Activated CD8-positive, alpha-beta memory T cell treated with anti-CD3 and anti-CD28 coated beads for 4 hours (primary cell): Measurements from ENCODE around the gene TPGS2.
"Not testable (repeated sequence)": the region's sequence is repeated elsewhere in the genome, so short reads cannot be mapped to it uniquely, and the experiment has no call there.

Experiments
- DNase-seq, 2 donors: peaks; one replicate each; pipeline ENCODE4 v3.0.0-alpha.2; 2020; ENCODE audit warnings: low read depth in 2 of 2

TPGS2 gene

DNA sequence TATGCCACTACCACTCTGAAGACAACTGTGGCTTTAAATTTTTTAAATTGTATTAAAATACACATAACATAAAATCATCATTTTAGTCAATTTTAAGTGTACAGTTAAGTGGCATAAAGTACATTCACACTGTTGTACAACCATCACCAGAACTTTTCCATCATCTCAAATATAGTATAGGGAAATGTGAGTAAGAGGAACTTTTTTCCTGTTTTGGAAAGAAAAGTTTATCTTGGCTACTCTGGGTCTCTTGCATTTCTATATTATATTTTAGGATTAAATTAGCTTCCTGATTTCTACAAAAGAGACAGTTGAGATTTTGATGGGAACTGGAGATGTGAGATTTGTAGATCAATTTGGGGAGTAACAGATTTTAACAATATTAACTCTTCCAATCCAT is 3.3 kb downstream of the TPGS2 start:
- no peak for DNase-seq

DNA sequence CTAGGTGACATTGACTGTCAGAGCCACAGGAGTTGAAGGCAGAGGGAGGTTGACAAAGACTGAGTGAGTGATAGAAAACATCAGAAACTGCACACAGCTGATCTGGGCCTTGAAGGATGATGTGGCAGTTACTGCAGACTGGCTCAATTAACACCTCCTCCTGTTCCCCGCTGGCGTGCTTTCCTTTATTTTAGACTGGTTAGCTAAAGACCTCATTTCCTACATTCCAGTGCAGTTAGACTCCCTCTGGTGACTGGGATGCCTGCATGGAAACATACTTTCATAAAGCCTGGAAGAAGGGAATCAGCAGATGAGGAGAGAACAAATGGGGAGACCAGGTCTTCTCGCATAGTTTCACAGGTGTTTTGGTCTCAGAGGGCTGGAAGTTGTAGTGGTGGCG is 7.1 kb downstream of the TPGS2 start:
- no peak for DNase-seq

DNA sequence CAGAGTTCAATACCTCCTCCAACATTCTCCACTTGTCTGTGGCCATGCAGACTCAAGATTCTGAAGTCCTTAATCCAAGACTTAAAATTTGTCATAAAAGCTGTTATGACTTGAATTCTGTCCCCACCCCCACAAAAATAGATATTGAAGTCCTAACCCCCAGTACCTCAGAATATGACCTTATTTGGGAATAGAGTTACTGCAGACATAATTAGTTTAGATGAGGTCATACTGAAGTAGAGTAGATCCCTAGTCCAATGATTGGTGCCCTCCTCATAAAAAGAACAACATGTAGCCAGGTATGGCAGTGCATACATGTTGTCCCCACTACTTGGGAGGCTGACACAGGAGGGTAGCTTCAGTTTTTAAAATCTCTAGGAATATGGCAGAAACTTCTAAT is 9.2 kb downstream of the TPGS2 start:
- no peak for DNase-seq

DNA sequence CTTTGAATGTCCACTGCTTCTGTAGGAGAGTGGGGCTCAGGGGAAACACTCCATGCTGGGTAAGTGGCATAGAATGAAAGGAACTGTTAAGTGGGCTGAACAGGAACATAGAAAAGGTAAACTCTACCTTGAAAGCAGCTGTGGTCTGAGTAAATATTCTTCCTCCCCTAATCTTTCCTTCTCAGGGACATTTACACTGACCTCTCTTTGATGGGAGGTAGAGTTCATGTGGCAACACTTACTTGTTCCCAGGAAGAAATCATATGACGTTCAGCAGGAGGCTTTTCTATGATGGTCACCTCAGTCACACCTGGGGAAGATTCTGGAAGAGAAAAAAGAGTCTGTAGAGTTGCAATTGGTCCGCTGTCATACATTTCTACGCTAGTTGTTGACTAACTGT is 10.2 kb downstream of the TPGS2 start:
- no peak for DNase-seq

DNA sequence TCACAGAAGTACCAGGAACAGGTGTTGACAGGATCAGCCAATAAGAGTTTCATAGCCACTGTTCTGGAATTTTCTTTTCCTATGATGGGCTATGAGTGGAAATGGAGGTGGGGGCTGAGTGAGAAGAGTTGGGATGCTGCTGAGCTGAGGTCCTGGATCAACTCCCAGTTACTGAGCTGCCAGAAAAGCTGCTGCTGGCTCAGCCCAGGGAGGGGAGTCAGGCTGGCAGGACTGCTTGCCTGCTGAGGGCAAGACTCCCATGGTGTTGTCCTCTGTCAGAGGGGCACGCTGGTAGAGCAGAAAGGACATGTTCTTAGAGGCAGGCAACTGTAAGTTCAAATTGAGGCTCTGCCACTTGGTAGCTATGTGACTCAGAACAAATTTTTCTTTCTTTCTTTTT is 11.8 kb downstream of the TPGS2 start:
- DNase-seq = no peak

DNA sequence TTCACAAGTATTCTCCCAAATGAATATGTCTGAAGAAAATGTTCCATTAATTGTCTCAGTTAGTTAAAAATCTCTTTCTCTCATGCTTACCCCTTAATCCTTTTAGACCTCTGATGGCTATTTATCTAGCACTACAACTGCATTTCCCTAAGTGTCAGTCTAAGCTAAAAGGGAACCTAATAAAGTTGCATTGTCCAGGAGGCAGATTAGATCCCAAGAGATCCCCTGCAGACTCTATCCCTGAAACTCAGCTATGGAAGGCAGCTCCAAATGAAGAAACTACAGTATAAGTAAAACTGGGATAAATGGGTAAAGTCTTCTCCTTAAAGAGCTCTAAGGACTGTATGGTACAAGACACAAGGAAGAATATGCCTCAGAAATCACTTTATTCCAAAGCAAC is 12.7 kb downstream of the TPGS2 start:
- not testable (repeated sequence) for DNase-seq

DNA sequence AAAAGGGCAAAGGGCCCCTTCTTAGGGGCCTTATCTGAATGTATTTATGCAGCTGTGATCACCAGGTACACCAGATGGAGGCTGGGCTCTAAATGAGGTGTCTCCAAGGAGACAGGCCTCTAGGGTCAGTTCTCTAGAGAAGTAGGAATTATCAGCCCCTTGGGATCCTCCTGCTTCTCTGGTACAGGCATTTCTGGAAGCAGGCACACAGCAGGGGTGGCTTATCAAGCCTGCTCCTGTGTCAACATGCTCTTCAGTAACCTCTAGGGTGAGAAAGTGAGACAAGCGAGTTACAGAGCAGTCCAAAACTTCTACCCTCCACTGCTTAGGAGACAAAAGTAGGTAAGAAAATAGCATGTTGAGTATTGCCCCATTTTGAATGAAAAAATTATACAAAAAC is 13.8 kb downstream of the TPGS2 start:
- DNase-seq = no peak

DNA sequence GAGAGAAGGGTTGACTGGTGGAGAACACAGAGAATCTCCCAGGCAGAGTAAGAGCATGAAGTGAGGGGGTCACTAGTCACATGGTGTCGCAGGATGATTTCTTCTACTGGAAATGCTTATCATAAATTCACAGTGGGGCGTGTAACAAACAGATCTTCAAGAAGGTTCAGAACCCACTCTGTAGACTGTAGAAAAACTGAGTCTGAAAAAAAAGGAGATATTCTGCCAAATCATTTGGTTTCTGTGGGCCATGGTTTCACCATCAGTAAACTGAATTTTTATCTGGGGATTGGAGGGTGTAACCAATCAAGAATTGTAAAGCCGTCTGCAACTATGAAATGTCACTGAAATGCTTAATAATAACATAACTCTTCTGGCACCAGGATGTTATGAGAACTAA is 15.0 kb downstream of the TPGS2 start:
- DNase-seq = no peak

DNA sequence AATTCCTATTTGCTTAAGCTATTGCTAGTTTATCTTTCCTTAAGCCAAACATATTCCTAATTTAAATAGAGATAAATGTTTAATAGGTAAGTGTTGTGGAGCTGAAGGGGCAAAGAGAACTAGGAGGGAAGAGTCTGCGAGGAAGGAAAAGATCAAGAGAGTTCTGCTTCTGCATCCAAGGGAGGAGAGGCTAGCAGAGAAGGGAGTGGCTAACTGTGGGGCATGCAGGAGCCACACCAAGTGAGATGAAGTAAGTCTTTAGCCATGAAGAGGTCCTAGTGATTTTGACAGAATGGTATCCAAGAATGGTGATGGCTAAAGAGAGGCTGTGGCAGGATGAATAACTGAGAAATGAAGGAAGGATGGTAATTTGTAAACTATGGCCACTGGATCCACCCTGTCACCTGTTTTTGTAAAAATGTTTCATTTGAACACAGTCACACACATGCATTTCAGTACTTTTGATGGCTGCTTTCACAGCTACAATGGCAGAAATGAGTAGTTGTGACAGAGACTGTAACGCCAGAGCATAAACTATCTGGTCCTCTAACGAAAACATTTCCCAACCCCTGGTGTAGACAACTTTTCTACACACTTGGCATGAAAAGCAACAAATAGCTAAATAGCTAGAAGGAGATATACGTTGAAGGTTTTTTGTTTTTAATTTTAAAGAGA is 15.6 kb downstream of the TPGS2 start:
- no peak for DNase-seq

DNA sequence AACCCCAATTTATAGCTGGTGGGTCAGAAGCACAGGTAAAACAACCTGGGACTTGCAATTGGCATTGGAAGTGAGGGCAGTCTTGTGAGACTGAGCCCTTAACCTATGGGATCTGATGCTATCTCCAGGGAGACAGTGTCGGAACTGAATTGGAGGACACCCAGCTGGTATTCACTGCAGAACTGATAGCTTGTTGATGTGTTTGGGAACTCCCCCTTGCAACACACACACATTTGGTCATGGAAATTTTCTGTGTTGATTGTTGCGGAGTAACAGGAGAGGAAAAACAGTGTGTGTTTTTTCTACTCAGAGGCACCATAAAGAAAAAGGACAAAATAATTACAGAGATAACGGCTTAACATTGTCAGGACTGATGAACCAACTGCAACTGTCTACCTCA is 16.1 kb downstream of the TPGS2 start:
- no peak for DNase-seq

DNA sequence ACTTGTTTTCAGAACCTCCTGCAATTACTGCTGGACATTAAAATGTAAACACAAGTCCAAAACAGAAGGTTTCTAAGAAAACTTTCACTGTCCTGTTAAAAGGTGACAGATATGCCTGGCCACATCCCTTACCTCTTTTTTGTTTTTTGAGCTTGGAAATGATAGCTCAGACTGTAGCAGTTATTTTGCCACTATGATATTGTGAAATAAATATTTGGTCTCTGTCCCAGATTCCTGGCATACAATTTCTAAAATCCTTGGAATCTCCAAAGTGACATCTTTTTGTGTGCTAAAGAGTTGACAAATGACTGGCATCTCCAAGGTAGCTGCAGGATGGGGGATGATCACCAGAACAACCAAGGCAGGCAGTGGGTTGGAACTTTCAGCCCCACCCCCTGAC is 16.8 kb downstream of the TPGS2 start:
- DNase-seq = no peak

DNA sequence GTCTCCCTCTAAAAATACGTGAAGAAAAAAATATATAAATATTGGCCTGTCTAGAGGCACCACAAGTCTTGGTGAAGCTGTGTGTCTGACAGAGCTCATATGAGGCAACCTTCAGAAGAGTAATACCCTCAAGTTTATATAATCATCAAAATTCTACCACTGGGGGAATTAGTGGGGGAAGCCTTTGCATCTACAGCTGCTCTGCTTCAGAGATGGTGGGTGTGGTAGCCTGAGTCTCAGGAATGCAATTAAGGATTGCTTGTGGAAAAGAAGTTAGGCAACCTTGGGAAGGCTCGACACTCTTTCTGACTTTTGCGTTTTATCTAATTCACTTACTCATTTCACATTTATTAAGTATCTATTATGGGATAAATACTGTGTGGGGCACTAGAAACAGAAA is 17.4 kb downstream of the TPGS2 start:
- no peak for DNase-seq

DNA sequence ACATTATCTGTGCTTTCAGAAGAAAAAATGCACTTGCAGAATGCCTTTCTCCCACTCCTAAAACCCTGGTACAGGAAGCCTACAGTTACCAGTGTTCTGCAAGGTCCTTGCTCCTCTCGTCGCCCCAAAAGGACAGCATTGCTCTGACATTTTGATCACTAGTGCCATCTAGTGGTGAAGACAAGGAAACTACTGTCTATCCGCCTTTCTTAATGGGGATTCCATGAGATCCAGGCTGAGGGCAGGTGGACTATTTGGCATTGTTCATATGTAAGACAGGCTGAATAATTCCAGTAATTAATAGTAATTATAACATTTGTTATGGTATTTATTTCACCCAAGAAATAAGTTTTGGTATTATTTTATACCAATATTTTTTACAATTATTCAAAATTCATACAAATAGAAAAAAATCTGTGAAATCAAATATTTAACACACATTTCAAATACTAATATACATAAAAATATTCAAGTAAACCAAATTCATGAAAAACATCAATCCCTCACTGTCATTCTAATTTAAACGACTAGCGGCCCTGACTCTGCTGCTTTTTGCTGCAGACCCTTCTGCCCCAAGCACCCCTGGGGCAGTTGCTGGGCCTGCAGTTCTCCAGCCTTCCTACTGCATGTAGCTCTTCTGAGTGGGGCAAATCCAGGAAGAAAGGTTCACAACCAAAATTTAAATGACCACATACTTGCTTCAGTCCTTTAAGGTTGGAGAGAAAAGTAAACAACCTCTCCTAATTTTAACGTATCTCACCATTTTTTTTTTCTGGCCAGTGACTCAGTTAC is 19.0 kb downstream of the TPGS2 start:
- DNase-seq = no peak

DNA sequence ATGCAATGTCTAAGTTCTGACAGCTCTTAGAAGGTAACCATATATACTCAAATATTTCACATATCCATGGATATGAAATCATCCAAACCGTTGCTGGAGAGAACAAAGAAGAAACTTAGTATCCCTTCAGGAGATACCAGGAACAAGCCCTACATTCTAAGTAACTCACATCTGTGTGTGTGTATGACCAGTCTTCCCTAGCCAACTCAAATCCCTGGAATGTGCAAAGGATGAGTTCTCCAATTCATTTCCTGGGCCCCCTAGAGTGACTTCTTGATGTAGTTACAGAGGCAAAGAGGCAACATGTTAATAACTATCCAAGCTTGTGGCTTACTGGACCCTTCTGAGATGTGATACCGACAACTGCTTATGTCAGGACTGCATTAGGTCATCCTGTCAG is 20.1 kb downstream of the TPGS2 start:
- DNase-seq = no peak

DNA sequence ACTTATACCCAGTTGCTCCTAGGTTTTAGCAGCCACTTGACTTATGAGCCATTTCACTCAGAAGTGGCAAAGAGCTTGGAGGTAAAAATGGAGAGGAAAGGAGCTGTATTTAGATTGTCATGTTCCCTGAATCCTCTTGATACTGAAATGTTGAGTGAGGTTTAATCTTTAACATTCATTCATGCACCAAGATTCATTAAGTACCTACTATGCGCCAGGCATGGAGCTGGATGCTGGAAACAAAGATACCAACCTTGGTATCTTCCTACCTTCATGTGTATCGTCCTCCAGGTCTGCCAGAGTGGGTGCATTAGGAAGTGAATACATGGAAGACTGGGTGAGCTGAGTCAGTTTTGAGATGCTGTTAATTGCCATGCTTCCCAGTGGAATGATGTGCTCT is 23.7 kb downstream of the TPGS2 start:
- DNase-seq = no peak

DNA sequence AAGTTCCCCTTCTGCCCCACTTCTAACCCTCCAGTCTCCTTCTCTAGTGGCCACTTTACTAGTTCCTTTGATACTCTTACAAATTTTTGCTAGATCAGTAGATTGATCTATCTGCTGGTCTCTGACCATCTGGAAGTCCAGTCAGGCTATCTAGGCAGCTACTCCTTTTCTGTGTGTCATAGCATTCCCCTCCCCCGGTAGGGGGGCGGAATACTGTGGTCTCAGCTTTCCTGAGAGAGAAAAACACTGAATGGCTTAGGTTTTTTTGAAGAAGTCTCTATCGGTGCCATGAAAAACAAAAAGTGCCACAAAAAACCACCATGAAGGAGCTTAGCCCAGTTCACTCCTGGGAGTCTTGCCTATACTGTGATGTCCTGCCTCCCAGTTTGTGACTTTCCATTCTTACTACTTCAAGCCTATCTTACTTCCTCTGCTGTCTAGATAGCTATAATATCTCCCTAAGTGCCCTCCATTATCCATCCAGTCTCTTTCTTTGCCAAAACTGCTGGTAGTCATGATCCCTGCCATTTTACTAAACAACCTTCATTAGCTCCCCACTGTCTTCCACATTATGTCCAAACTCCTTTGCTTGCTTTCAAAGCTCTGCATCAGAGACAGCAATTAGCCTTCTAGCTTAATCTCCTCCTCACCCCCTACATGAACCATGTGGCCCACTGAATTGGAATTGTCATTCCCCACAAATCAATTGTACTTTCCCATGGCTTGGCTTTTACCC is 29.9 kb downstream of the TPGS2 start:
- DNase-seq = no peak

DNA sequence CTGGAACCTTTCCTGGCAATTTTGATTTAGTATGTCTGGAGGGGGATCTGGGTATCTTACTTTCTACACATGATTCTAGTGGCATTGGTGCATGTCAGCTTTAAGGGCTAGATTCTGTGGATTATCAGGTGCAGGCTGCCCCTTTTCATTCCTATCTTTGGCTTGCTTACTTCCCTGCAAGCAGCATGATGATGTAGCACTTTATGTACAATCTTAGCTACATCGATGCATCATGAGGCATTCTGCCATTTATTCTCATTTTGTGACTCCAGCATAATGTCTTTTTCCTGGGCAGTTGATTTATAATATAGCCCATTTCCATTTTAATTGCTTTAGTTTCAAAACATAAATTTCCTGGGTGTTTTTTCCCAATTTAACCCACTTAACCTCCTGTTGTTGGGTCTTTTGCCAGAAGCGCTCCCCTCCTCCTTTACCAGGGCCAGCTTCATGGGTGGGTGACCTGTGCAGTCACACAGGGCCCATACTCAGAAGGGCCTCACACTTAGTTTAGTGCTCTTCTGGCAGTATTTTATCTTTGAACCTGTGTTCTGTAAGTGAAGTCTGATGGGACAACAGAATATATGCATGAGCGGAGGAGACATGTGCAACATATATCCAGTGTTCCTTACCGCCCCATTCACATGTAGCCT is 36.0 kb downstream of the TPGS2 start:
- no peak for DNase-seq

DNA sequence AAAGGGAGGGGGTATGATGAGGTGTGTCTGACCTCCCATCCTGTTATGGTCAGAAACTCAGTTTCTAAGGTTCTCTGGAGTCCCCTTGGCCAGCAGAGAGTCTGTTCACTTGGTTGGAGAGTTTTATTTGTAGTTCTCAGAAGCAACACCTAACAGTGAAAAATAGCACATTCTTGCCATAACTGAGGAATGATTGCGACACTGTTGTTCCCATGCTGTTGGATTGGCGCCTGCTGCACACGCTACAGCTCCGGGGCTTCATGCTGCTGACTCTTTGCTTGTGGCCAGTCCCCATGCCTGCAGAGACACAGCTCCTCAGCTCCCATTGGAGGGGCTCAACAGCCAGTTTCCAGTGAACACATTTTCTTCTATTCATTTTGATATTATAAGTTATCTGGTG is 42.1 kb downstream of the TPGS2 start:
- DNase-seq = no peak

DNA sequence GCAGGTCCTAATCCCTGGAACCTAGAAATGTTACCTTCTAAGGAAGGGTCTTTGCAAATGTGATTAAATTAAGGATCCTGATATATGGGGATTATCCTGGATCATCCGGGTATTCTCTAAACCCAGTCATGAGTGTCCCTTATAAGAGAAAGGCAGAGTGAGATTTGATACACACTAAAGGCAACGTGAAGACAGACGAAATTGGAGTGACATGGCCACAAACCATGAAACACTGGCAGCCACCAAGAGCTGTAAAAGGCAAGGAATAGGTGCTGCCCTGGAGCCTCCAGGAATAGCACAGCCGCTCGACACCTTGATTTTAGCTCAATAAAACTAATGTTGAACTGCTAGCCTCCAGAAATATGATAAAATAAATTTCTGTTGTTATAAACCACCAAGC is 45.0 kb downstream of the TPGS2 start:
- DNase-seq = no peak

DNA sequence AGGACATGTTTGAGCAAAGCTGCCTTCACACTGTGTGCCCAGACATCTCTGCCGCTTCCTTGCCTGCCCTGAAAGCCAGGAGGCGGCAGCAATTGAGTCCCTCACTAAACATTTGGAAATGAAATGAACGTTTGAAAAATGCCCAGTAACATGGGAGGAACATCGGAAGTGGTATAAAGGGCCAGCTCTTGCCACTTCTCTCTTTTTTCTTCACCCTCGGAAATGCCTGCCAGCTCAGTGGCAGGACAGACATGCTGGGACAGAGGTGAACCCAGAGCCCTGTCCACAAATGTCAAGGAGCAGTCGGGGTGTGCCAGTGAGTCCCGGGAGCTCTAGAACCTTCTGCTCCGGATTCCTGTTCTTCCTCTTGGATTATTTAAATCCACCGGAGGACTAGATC is 46.1 kb downstream of the TPGS2 start:
- no peak for DNase-seq

DNA sequence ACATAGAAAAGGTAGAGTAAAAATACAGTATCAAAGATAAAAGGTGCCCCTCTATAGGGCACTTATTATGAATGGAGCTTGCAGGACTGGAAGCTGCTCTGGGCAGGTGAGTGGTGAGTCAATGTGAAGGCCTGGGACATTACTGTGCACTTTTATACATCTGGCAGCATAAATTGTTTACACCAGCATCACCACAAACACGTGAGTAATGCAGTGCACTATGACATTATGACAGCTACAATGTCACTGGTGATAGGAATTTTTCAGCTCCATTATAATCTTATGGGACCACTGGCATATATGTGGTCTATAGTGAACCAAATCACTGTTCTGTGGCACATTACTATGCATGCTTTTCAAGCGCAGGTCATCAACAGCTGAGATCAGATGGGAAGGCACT is 48.1 kb downstream of the TPGS2 start:
- no peak for DNase-seq

DNA sequence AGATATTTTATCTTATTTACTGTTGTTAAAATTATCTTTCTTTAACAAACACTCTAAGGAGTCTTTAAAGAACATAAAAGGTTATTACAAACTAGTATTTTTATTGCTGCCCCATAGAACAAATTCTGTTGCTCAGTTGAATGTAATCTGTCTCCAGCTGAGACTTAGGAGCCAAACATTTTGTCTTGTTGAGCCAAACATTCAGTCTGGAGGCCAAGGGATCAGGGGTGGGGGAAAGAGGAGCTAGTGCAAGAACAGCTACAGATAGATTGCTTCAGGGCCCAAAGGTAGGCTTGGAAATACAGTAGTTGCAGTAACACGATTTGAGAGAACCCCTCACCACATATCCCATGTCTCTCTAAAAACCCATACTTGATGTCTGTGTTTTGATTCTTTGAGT is 51.2 kb downstream of the TPGS2 start:
- no peak for DNase-seq

DNA sequence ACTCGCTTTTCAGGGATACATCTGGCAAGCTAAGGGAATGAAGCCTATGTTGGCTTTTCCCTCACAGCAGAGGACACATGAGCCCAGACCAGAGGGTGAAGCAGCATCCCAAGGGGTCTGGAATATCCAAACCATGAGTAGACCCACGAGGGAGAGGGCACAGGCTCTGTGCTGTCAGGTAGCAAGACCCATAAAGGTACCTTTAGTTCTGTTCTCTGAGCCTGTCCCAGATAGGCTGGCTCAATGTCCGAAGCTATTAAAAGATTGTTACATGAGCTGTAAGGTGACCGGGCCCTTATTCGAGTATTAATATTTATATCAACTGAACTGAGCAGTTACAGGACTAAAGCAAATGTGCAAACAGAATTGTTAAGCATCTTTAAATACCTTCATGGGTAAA is 52.2 kb downstream of the TPGS2 start:
- DNase-seq = no peak
